CD4-positive, alpha-beta T cell treated with Interleukin-6 at 100 ng/mL for 8 hours (primary cell): ENCODE results near the gene ATP11C.
"Not testable (repeated sequence)": the region's sequence is repeated elsewhere in the genome, so short reads cannot be mapped to it uniquely, and the experiment has no call there.

Experiments used
- DNase-seq: peaks from one replicate; pipeline ENCODE4 v3.0.0-alpha.2; 2020; ENCODE audit warnings: mixed read lengths, low spot score

Gene ATP11C

GRCh38 chrX:139720136-139720535 lies 212.7 kb downstream of the ATP11C start:
- DNase-seq: no peak

GRCh38 chrX:139708067-139708466 lies 224.8 kb downstream of the ATP11C start, which contains the start of gene MCF2:
Gene MCF2 (minus strand): TSS chrX:139708167. CDS start chrX:139651744, 56,423 bp downstream.
- no peak for DNase-seq

GRCh38 chrX:139702658-139703057 lies 230.2 kb downstream of the ATP11C start:
- DNase-seq: no peak

- DNase-seq: no peak
These were observed 239.9 kb downstream of the ATP11C start for GRCh38 chrX:139692908-139693307.

GRCh38 chrX:139692506-139692849 lies 240.4 kb downstream of the ATP11C start:
- DNase-seq: no peak

GRCh38 chrX:139691843-139692505 lies 240.9 kb downstream of the ATP11C start:
- DNase-seq: no peak

GRCh38 chrX:139691493-139691842 lies 241.4 kb downstream of the ATP11C start:
- no peak for DNase-seq

GRCh38 chrX:139685175-139685574 lies 247.7 kb downstream of the ATP11C start:
- DNase-seq: not testable (repeated sequence)

GRCh38 chrX:139680356-139680755 lies 252.5 kb downstream of the ATP11C start:
- DNase-seq: no peak
